ENCODE results near the gene MZF1.

DNA sequence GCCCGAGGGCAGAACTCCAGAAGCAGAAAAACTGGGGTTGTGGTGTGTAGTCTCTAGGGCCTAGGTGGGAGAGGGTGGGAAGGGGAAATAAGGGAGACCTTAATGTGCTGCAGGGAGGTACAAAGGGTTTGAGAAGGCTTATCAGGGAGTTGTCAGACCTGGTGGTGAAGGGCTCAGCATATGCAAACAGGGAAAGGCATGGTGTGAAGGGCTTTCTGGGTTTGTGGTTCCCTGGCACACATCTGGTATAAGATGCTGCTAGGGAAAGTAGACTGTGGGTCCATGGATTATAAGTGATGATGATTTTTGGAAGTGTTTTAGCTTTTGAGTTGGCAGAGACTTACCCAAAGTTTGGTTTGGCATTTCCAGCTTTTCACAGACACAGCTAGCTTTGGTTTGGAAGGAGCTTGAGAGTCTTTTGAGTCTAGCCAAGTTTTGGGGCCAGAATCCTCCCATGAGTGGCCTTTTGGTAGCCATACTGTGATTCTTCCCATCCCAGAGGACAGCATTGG lies 27.1 kb downstream of the MZF1 start:
- TF ChIP-seq, protein P1, sequence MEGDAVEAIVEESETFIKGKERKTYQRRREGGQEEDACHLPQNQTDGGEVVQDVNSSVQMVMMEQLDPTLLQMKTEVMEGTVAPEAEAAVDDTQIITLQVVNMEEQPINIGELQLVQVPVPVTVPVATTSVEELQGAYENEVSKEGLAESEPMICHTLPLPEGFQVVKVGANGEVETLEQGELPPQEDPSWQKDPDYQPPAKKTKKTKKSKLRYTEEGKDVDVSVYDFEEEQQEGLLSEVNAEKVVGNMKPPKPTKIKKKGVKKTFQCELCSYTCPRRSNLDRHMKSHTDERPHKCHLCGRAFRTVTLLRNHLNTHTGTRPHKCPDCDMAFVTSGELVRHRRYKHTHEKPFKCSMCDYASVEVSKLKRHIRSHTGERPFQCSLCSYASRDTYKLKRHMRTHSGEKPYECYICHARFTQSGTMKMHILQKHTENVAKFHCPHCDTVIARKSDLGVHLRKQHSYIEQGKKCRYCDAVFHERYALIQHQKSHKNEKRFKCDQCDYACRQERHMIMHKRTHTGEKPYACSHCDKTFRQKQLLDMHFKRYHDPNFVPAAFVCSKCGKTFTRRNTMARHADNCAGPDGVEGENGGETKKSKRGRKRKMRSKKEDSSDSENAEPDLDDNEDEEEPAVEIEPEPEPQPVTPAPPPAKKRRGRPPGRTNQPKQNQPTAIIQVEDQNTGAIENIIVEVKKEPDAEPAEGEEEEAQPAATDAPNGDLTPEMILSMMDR (conservative IDR thresholded peaks at IDR 0.05): no peak
- TF ChIP-seq EZH2 (IDR thresholded peaks at IDR 0.05; ENCODE audit: low read depth): no peak
